Inflammatory macrophage (primary cell): ENCODE measurements around the gene SPAG16.

ENCODE experiments used
- DNase-seq, 2 donors: peaks; one replicate each; pipeline ENCODE4 v3.0.0-alpha.2; 2020 to 2022

SPAG16 gene

GRCh38 chr2:214103276-214104001, 819.2 kb downstream of the SPAG16 start:
- no peak for DNase-seq

GRCh38 chr2:214104219-214104618, 820.0 kb downstream of the SPAG16 start:
- DNase-seq: no peak

DNA sequence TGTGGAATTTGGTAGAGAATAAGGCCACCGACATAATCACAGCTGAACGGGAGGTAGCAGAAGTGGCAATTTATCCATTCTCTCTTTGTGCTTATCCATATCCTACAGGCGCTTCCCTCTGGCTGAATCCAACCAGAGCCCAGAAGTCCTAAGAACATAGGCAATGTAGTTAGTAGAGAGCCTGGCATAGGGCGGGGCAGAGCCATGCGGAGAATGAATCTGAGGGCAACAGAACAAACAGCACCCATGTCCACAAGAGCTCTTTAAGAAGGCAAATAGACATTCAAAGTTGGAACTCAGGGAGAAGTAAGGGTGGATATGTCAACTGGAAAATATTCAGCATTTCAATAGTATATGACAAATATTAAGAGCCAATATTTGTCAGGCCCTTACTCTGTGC, 820.7 kb downstream of the SPAG16 start:
- no peak for DNase-seq

DNA sequence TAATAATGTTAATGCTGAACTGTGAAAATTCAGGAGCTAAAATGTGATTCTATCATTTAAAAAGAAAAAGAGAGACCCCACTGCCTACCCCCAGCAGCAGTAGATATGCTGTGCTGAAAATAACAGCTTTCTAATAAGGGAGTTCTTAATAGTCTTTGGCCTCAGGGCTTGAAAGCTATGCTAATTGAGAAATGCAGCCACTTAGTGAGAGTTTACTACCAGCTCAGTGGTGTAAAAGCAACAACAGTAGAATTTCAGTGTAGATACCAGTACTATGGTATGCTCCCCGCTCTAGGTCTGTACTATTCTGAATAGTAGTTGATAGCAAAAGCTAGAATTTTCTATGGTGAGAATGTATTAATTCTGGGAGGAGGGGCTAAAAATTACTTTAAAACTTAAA, 823.5 kb downstream of the SPAG16 start:
- DNase-seq: no peak

GRCh38 chr2:214108598-214108997, 824.3 kb downstream of the SPAG16 start:
- no peak for DNase-seq

DNA sequence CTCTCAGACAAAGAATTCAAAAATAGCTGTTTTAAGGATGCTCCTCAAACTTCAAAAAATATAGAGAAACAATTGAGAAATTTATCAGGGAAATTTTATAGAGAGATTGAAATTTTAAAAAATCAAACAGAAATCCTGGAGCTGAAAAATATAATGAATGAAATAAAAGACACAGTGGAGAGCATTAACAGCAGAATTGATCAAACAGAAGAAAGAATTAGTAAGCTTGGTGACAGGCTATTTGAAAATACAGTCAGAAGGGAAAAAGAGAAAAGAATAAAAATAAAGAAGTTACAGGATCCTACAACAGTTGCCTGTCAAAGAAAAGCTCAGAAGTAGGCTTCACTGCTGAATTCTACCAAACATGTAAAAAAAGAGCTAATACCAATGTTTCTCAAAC, 832.8 kb downstream of the SPAG16 start:
- no peak for DNase-seq

DNA sequence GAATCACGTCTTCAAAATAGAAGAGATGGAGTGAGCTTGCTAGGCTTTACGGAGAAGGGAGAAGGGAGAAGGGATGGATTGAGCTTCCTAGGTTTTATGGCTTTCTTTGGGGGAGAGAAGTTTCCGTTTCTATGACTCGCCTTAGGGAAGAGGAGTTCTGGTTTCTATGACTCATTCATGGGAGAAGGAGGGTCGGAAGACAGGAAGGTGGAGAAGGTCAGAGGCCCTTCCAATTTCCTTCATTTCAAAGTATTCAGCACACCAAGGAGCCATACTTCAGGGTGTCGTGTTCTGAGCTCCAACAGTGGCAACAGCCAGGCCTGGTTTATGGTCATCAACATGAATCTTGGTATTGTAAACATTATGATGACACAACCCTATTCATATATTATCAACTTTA, 841.9 kb downstream of the SPAG16 start:
- DNase-seq: no peak

DNA sequence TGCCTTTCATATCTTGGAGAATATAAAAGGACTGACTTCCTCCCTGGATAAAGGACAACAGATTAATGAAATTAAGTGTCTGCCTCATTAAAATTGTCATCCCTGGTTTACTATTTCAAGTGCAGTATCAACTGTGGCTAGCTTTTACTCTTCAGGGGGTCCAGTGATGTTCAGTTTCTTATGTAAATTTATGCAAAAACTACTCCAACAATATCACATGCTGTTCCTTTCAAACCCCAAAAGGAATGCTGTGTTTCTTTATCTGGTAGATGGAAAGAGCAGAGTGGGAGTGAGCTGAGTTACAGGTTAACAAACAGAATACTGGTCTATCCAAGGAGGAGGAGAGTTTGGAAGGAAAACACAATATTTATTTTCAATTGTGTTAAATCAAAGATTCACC, 842.9 kb downstream of the SPAG16 start:
- DNase-seq: no peak

DNA sequence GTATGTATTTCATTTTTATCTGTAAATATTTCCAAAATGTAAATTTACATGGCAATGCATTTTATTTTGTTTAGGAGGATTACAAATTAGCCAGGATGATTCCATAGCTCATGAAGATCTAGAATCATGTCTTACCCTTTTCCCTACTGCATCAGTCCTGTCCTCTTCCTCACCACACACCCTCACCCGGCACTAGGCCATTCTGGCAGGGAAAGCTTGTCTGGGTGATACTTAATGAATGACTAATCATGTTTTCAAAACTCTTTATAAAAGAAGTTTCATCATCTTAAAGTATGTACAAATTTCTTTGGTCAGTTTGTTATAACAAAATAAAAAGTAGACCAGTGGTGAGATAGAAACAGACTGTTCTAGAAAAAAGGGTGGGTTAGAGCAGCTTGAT, 843.3 kb downstream of the SPAG16 start:
- DNase-seq: no peak

- no peak for DNase-seq
Measured at GRCh38 chr2:214128040-214128439, 843.8 kb downstream of the SPAG16 start.

- no peak for DNase-seq
Measured at GRCh38 chr2:214130114-214130513, 845.9 kb downstream of the SPAG16 start.

DNA sequence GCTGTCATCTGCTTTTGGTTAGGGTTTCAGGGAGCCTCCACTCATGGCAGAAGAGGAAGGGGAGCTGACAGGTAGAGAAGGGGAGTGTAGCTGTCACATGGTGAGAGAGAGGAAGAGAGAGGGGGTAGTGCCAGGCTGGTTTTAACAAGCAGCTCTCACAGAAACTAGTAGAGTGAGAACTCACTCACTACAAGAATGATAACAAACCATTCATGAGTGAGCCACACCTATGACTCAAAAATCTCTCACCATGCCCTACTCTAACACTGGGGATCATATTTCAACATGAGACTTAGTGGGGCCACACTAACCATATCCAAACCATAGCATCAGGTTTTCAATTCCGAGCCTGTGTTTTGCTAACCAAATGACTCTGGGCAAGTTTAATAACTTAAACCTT, 851.7 kb downstream of the SPAG16 start:
- DNase-seq: no peak

- no peak for DNase-seq
Measured at GRCh38 chr2:214138779-214139178, 854.5 kb downstream of the SPAG16 start.

- DNase-seq: no peak
Measured at GRCh38 chr2:214139630-214140284, 855.5 kb downstream of the SPAG16 start.

- no peak for DNase-seq
Measured at GRCh38 chr2:214156971-214157370, 872.7 kb downstream of the SPAG16 start.

- no peak for DNase-seq
Measured at GRCh38 chr2:214158851-214159250, 874.6 kb downstream of the SPAG16 start.

- DNase-seq: no peak
Measured at GRCh38 chr2:214169281-214169680, 885.0 kb downstream of the SPAG16 start.

DNA sequence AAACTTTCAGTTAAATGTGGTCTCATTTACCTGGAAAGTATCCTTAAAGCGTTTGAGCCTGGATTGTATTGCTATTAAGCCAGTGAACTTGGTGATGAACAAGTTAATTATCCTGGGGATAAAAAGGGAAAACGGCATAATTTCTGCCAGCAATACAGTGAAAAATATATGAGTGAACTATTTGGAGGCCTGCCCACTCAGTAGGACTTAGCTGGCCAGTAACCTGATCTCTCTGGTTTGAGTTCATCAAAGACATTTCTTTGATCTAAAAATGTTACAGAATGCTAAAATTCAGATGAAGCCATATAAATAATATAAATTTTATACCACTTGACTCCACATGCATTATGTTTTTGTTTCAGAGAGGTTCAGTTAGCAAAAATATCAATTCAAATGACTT, 885.5 kb downstream of the SPAG16 start:
- DNase-seq: no peak

GRCh38 chr2:214174563-214174962, 890.3 kb downstream of the SPAG16 start:
- DNase-seq: no peak

DNA sequence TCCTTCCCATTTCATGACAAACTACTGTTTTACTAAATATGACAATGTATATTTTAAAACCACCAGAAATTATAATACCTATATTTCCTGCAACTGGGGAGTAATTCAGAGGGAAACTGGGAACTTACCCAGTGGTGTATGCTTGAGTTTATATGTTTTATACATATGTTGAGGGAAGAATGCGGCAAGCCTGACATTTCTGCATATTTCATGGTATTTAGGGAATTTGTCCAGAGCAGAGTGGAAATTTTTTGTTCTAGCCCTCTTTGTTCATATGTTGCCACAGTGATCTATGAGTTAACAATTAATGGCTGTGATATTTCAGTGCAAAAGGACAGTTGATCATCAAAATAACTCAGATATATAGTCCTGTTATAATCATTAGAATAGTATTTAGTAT, 895.8 kb downstream of the SPAG16 start:
- no peak for DNase-seq

DNA sequence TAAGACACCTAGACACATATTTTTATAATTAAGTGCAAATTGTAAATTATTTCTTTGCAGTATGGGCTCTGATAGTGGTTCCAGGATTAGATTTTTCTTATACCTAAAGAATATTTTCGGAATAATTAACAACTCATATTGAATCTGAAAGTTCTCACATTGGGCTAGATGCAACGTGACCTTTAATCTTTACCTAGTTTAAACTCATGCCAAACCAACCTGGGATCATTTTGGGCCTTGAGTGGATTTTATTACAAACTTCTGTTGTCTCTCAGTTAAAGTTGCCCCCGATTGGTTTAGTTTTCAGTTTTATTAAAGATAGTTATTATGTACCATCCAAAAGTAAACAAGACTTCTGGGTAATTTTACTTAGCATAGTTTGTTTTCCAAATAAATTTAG, 896.4 kb downstream of the SPAG16 start:
- no peak for DNase-seq

GRCh38 chr2:214184461-214184860, 900.2 kb downstream of the SPAG16 start:
- DNase-seq: no peak

DNA sequence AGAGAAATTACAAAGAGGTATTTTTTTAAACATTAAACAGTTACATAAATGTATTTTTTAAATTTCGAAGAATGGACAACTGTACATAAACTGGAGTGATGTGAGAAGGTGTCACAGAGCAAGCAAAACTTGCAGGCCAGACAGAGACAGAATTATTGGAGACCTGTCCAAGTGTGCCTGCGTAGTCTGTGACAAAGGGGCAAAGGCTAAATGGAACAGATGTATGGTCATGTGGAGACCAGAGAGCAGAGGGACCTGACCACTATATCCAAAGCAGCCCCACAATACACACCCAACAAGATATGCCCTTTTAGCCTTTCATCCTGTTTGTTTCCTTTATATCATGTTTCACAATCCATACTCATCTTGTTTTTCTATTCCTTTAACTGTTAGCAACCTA, 901.3 kb downstream of the SPAG16 start:
- DNase-seq: no peak

- DNase-seq: no peak
Measured at GRCh38 chr2:214192711-214193110, 908.4 kb downstream of the SPAG16 start.

DNA sequence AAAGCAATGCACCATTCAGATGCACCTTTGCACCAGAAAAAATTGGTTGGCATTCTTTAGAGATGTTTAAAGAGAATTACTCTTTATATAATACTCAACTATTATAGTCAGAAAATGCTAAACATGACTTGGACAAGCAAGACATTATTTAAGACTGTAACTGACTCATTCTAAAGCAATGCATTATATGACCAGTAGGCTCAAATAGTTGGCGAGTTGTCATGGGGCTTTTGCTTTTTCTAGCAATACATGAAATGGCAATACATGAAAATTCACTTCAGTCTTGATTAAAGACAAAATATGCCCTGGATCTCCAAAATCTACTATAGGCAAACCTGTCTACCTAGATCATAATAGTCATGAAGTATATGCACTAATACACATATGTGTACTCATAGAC, 909.7 kb downstream of the SPAG16 start:
- DNase-seq: no peak
